ENCODE measurements around the gene IMMP2L.
"Not testable (repeated sequence)": the region's sequence is repeated elsewhere in the genome, so short reads cannot be mapped to it uniquely, and the experiment has no call there.

The IMMP2L gene

GRCh38 chr7:110962826-110963225, 599.5 kb downstream of the IMMP2L start:
- DNase-seq: no peak

- peak; percentile 8 for DNase-seq
Measured at GRCh38 chr7:110962374-110962773, 599.9 kb downstream of the IMMP2L start.

GRCh38 chr7:110960811-110961210, 601.5 kb downstream of the IMMP2L start:
- DNase-seq: peak; percentile 57

- no peak for DNase-seq
Measured at GRCh38 chr7:110948280-110948679, 614.0 kb downstream of the IMMP2L start.

GRCh38 chr7:110947408-110947807, 614.9 kb downstream of the IMMP2L start:
- peak; percentile 22 for DNase-seq

GRCh38 chr7:110944966-110945644, 617.2 kb downstream of the IMMP2L start:
- DNase-seq: peak; percentile 13

- DNase-seq: no peak
Measured at GRCh38 chr7:110944448-110944847, 617.8 kb downstream of the IMMP2L start.

- DNase-seq: peak; percentile 75
Measured at GRCh38 chr7:110943701-110944345, 618.5 kb downstream of the IMMP2L start.

GRCh38 chr7:110941385-110941784, 620.9 kb downstream of the IMMP2L start:
- DNase-seq: no peak

- peak; percentile 9 for DNase-seq
Measured at GRCh38 chr7:110940756-110941155, 621.5 kb downstream of the IMMP2L start.

- no peak for DNase-seq
Measured at GRCh38 chr7:110938165-110938564, 624.1 kb downstream of the IMMP2L start.

GRCh38 chr7:110936665-110937064, 625.6 kb downstream of the IMMP2L start:
- not testable (repeated sequence) for DNase-seq

GRCh38 chr7:110929480-110930249, 632.6 kb downstream of the IMMP2L start:
- no peak for DNase-seq

- peak; percentile 16 for DNase-seq
Measured at GRCh38 chr7:110922906-110923305, 639.4 kb downstream of the IMMP2L start.

- DNase-seq: no peak
Measured at GRCh38 chr7:110921595-110922151, 640.6 kb downstream of the IMMP2L start.

- DNase-seq: no peak
Measured at GRCh38 chr7:110918949-110919548, 643.2 kb downstream of the IMMP2L start.

- no peak for DNase-seq
Measured at GRCh38 chr7:110914263-110914662, 648.0 kb downstream of the IMMP2L start.

GRCh38 chr7:110911632-110912031, 650.7 kb downstream of the IMMP2L start:
- no peak for DNase-seq

GRCh38 chr7:110909117-110909516, 653.2 kb downstream of the IMMP2L start:
- DNase-seq: no peak

GRCh38 chr7:110905773-110906566, 656.3 kb downstream of the IMMP2L start:
- DNase-seq: no peak

- DNase-seq: no peak
Measured at GRCh38 chr7:110898516-110898915, 663.8 kb downstream of the IMMP2L start.

GRCh38 chr7:110897538-110897937, 664.8 kb downstream of the IMMP2L start:
- no peak for DNase-seq
